DND-41 (cell line): ENCODE results near the gene PLEKHA8.

Experiments used
- ATAC-seq: fragments of 200-7000 bp; cut with Tn5 transposase; 3 replicates; pipeline ENCODE4 v1.9.1; 2021; ENCODE audit warnings: low read depth; ENCODE audit not compliant: insufficient read depth
- DNase-seq: peaks from one replicate; pipeline ENCODE4 v3.0.0-alpha.2; 2020
- H2AFZ ChIP-seq: 2 replicates; pipeline ENCODE4 v1.6.0; 2012; ENCODE audit warnings: low read depth, low read length
- H3K27ac ChIP-seq: 2 replicates; pipeline ENCODE4 v1.5.1; 2012; ENCODE audit warnings: low read length, inconsistent platforms
- H3K27me3 ChIP-seq: fragments of 200-600 bp; sonication (generic); 2 replicates; pipeline ENCODE4 v1.6.0; 2012; ENCODE audit warnings: low read length, mild to moderate bottlenecking, inconsistent platforms; ENCODE audit not compliant: insufficient read depth, poor library complexity
- H3K36me3 ChIP-seq: 2 replicates; pipeline ENCODE4 v1.5.1; 2012; ENCODE audit warnings: low read length, inconsistent platforms; ENCODE audit not compliant: insufficient read depth
- H3K4me1 ChIP-seq: 2 replicates; pipeline ENCODE4 v1.5.1; 2012; ENCODE audit warnings: mild to moderate bottlenecking, low read length; ENCODE audit not compliant: insufficient read depth
- H3K4me2 ChIP-seq: 2 replicates; pipeline ENCODE4 v1.6.0; 2012; ENCODE audit warnings: mild to moderate bottlenecking, moderate library complexity, low read length, inconsistent platforms; ENCODE audit not compliant: insufficient read depth
- H3K4me3 ChIP-seq, 2 experiments: fragments of 200-600 bp in 1 of 2; shearing (Covaris generic) in 1 of 2; 2 replicates each; pipeline ENCODE4 v1.5.1; 2012 to 2016; ENCODE audit warnings: inconsistent platforms in 2 of 2, low read length in 2 of 2, mild to moderate bottlenecking in 2 of 2, low read depth in 1 of 2, moderate library complexity in 1 of 2
- H3K79me2 ChIP-seq: 2 replicates; pipeline ENCODE4 v1.6.0; 2012; ENCODE audit warnings: low read length, inconsistent platforms; ENCODE audit not compliant: insufficient read depth
- H3K9ac ChIP-seq: 2 replicates; pipeline ENCODE4 v1.6.0; 2012; ENCODE audit warnings: low read depth, mild to moderate bottlenecking, inconsistent platforms, low read length, moderate library complexity
- H3K9me3 ChIP-seq: 2 replicates; pipeline ENCODE4 v1.5.1; 2012; ENCODE audit warnings: low read length, moderate library complexity, mild to moderate bottlenecking, inconsistent platforms; ENCODE audit not compliant: insufficient read depth, severe bottlenecking
- H4K20me1 ChIP-seq: 2 replicates; pipeline ENCODE4 v1.6.0; 2012; ENCODE audit warnings: low read length; ENCODE audit not compliant: insufficient read depth
- CTCF ChIP-seq: IDR thresholded peaks from 2 replicates; pipeline ENCODE4 v1.5.1; 2012; ENCODE audit warnings: borderline replicate concordance, low read length, moderate library complexity, mild to moderate bottlenecking; ENCODE audit not compliant: poor library complexity, severe bottlenecking; ENCODE audit errors: extremely low read depth
- EZH2 ChIP-seq: IDR thresholded peaks from 3 replicates; pipeline ENCODE4 v1.6.1; 2012; ENCODE audit warnings: borderline replicate concordance, low read depth, mild to moderate bottlenecking, moderate library complexity, low read length, inconsistent platforms; ENCODE audit not compliant: severe bottlenecking

PLEKHA8 gene

GRCh38 chr7:30040938-30041337 lies 12.7 kb downstream of the PLEKHA8 start:
- ATAC-seq = no peak
- Histone ChIP-seq H3K4me2 (no peak overlapping the region), H3K27ac (no peak overlapping the region), H3K9me3 (no peaks in the 10 kb centered on the region), H4K20me1 (peaks cover 2% of the 10 kb centered on the region; the same call in 1 of the 2 replicates), H3K4me3 (no peak overlapping the region), H3K4me1 (no peaks in the 10 kb centered on the region), H3K79me2 (peaks cover 27% of the 10 kb centered on the region), H3K9ac (no peak overlapping the region), H3K36me3 (peaks cover 7% of the 10 kb centered on the region), H2AFZ (no peak overlapping the region), H3K27me3 (no peaks in the 10 kb centered on the region)
- no peak for DNase-seq
- TF ChIP-seq EZH2 (no peak), CTCF (no peak)

- no peaks in the 10 kb centered on the region for H3K27me3 ChIP-seq
- no peak for ATAC-seq
Observed at GRCh38 chr7:30041526-30042269, 13.5 kb downstream of the PLEKHA8 start.

GRCh38 chr7:30046127-30046770 lies 18.0 kb downstream of the PLEKHA8 start:
- no peaks in the 10 kb centered on the region for H3K9me3 ChIP-seq
- H3K9ac ChIP-seq = no peak overlapping the region
- H3K27me3 ChIP-seq = no peaks in the 10 kb centered on the region
- peaks cover 48% of the 10 kb centered on the region for H3K36me3 ChIP-seq
- H3K4me2 ChIP-seq = no peak overlapping the region
- no peaks in the 10 kb centered on the region for H4K20me1 ChIP-seq
- H3K27ac ChIP-seq = no peak overlapping the region
- H2AFZ ChIP-seq = no peak overlapping the region
- DNase-seq (no peak), ATAC-seq (no peak)
- H3K4me3 ChIP-seq = no peak overlapping the region
- H3K4me1 ChIP-seq = no peaks in the 10 kb centered on the region
- H3K79me2 ChIP-seq = peaks cover 12% of the 10 kb centered on the region; the same call in 1 of the 2 replicates
- no peak for TF ChIP-seq EZH2
- no peak for TF ChIP-seq CTCF

More at GRCh38 chr7:30041526-30042269, 13.5 kb downstream of the PLEKHA8 start:
- TF ChIP-seq CTCF (no peak), EZH2 (no peak)
- no peak overlapping the region for H3K4me3 ChIP-seq
- no peaks in the 10 kb centered on the region for H3K9me3 ChIP-seq
- no peak overlapping the region for H3K27ac ChIP-seq
- no peak for DNase-seq
- H3K4me1 ChIP-seq = no peaks in the 10 kb centered on the region
- no peak overlapping the region for H2AFZ ChIP-seq
- peaks cover 15% of the 10 kb centered on the region for H3K36me3 ChIP-seq
- H3K9ac ChIP-seq = no peak overlapping the region
- peaks cover 2% of the 10 kb centered on the region; the same call in 1 of the 2 replicates for H4K20me1 ChIP-seq
- no peak overlapping the region for H3K4me2 ChIP-seq
- peaks cover 27% of the 10 kb centered on the region for H3K79me2 ChIP-seq
